Glutamatergic neuron (in vitro differentiated cells): Measurements from ENCODE around the gene HHATL. TPM values are rescaled to one million over a fixed set of nuclear protein-coding genes. Genes with fewer than 3 reads are reported as not detected.

Experiments
- DNase-seq: peaks from one replicate; pipeline ENCODE4 v3.0.0; 2022
- H3K27ac Mint-ChIP-seq: one replicate; pipeline ENCODE4 v1.8.0; 2020; ENCODE audit warnings: mild to moderate bottlenecking, mixed read lengths, inconsistent platforms; ENCODE audit not compliant: unreplicated experiment
- H3K27me3 Mint-ChIP-seq: one replicate; pipeline ENCODE4 v1.8.0; 2020; ENCODE audit warnings: mild to moderate bottlenecking, moderate library complexity, mixed read lengths, inconsistent platforms; ENCODE audit not compliant: unreplicated experiment
- H3K36me3 Mint-ChIP-seq: one replicate; pipeline ENCODE4 v1.8.0; 2020; ENCODE audit warnings: mild to moderate bottlenecking, mixed read lengths, inconsistent platforms; ENCODE audit not compliant: unreplicated experiment
- H3K4me1 Mint-ChIP-seq: one replicate; pipeline ENCODE4 v1.8.0; 2020; ENCODE audit warnings: mild to moderate bottlenecking, low read depth, mixed read lengths, inconsistent platforms; ENCODE audit not compliant: unreplicated experiment
- H3K4me3 Mint-ChIP-seq: one replicate; pipeline ENCODE4 v1.8.0; 2020; ENCODE audit warnings: mild to moderate bottlenecking, mixed read lengths, inconsistent platforms; ENCODE audit not compliant: unreplicated experiment
- H3K9me3 Mint-ChIP-seq: one replicate; pipeline ENCODE4 v1.8.0; 2020; ENCODE audit warnings: mild to moderate bottlenecking, moderate library complexity, mixed read lengths, inconsistent platforms; ENCODE audit not compliant: unreplicated experiment
- total RNA-seq: library from RNA; stranded (reverse); fragmentation: NEBNext Ultra II Directional; extraction: Animal tissue kit (Norgen Biotek cat#: 25700); gene quantifications from one replicate; pipeline ENCODE4 v1.2.1, GENCODE V29; 2021; ENCODE audit not compliant: unreplicated experiment
- TF ChIP-seq, protein P1 (sequence below): fragments of 200-600 bp; sonication (generic); IDR thresholded peaks from one replicate; pipeline ENCODE4 v1.5.0; 2021; ENCODE audit not compliant: partially characterized antibody, unreplicated experiment

Gene HHATL
- total RNA-seq, 1 donor from 2014 or later = 7.6 TPM

DNA sequence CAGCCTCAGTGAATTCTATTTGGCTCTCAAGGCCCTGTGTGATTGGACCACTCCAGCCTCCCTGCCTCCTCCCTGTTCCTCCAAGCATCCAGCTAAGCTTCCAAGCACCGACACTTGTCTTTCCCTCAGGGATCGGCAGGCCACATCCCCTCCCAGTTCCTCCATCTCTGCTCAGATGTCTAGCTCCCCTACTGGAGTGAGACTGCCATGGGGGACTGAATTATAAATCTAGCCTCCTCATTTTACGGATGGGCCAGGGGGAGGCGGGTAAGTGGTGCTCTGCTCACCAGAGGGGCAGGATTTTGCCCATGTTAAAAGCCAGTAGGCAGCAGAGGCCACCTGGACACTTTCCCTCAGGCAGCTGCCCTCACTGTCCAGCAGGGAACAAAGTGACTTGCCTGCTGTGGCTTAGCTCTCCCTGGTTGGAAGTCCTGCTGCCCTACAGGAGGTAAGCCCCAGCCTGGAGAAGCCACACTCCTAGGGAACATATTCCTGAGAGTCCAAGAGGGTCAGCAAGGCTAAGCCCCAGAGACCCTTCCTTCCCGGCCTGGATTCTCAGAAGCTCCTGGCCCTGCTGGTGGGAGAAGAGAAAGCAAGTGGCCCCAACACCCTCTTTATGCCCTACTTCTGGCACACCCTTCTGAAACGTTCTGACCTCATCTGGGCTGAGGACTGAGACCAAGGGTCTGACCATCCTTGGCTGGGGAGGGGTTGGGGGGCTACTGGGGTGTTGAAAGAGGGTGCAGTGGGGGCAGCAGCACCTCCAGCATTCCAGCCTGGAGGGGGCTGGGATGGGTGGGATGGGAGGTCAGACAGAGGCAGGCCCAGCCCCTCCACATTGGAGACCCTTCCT, 9.1 kb upstream of the HHATL start:
- no peaks in the 10 kb centered on the region for H3K36me3 Mint-ChIP-seq
- TF ChIP-seq, protein P1, sequence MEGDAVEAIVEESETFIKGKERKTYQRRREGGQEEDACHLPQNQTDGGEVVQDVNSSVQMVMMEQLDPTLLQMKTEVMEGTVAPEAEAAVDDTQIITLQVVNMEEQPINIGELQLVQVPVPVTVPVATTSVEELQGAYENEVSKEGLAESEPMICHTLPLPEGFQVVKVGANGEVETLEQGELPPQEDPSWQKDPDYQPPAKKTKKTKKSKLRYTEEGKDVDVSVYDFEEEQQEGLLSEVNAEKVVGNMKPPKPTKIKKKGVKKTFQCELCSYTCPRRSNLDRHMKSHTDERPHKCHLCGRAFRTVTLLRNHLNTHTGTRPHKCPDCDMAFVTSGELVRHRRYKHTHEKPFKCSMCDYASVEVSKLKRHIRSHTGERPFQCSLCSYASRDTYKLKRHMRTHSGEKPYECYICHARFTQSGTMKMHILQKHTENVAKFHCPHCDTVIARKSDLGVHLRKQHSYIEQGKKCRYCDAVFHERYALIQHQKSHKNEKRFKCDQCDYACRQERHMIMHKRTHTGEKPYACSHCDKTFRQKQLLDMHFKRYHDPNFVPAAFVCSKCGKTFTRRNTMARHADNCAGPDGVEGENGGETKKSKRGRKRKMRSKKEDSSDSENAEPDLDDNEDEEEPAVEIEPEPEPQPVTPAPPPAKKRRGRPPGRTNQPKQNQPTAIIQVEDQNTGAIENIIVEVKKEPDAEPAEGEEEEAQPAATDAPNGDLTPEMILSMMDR = no peak
- H3K27ac Mint-ChIP-seq = no peak overlapping the region
- H3K4me1 Mint-ChIP-seq = no peaks in the 10 kb centered on the region
- H3K9me3 Mint-ChIP-seq = peaks cover 5% of the 10 kb centered on the region
- H3K4me3 Mint-ChIP-seq = no peak overlapping the region
- no peak for DNase-seq
- H3K27me3 Mint-ChIP-seq = no peaks in the 10 kb centered on the region

DNA sequence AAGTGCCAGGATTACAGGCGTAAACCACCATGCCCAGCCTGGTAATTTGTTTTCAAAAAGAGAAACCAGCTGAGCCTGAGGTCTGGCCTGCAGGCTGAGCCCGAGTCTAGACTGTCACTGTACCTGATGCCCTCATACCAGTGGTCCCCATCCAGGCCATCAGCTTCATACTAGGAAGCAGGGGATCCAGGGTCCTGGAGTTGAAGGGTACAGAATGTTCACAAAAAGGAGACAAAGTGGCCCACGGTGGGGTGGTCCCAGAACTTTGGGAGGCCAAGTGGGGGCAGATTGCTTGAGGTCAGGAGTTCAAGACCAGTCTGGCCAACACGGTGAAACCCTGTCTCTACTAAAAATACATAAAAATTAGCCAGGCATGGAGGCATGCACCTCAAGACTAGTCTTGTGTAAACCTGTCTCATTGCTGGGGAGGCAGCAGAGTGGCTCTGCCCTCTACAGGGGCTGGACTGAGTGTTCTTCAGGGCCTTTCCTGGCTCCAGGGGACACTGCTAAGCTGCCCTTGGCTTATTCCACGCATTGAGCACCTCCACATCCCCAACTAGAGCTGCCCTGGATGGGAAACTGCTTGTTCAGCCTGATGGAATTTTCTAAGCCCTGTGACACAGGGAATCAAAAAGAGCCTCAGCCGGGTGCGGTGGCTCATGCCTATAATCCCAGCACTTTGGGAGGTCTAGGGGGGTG, 7.9 kb upstream of the HHATL start:
- H3K4me3 Mint-ChIP-seq = no peak overlapping the region
- no peaks in the 10 kb centered on the region for H3K4me1 Mint-ChIP-seq
- peaks cover 5% of the 10 kb centered on the region for H3K9me3 Mint-ChIP-seq
- no peaks in the 10 kb centered on the region for H3K36me3 Mint-ChIP-seq
- DNase-seq = no peak
- TF ChIP-seq, protein P1 = no peak
- H3K27me3 Mint-ChIP-seq = no peaks in the 10 kb centered on the region
- no peak overlapping the region for H3K27ac Mint-ChIP-seq

DNA sequence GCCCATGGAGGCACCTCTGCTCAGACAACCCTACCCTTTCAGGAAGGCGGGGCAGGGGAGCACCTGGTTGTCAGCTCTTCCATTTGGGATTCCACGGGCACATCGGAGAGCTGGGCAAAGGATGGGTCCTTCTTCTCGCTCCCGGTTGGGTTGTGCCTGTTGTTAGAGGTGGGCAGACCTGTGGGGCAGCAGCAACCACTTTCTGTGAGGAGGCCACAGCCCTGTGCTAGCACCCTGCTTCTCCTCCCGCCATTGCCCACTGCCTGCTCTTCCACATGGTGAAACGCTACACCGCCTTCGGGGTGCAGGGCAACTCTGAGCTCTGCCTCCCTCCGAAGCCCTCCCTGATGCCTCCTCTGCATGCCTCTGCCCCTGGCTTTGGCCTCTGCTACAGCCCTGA, 7.0 kb upstream of the HHATL start:
- Mint-ChIP-seq H3K27me3 (no peaks in the 10 kb centered on the region), H3K9me3 (peaks cover 6% of the 10 kb centered on the region), H3K27ac (no peak overlapping the region), H3K4me1 (no peaks in the 10 kb centered on the region), H3K36me3 (no peaks in the 10 kb centered on the region), H3K4me3 (no peak overlapping the region)
- TF ChIP-seq, protein P1 = no peak
- DNase-seq = no peak

- Mint-ChIP-seq H3K27ac (no peak overlapping the region), H3K4me1 (peaks cover 3% of the 10 kb centered on the region)
- DNase-seq = no peak
These were observed 6.1 kb upstream of the HHATL start for GRCh38 chr3:42708611-42709151.

More at GRCh38 chr3:42708611-42709151, 6.1 kb upstream of the HHATL start:
- TF ChIP-seq, protein P1 = no peak
- Mint-ChIP-seq H3K27me3 (peaks cover 3% of the 10 kb centered on the region), H3K9me3 (peaks cover 7% of the 10 kb centered on the region), H3K4me3 (no peak overlapping the region), H3K36me3 (no peaks in the 10 kb centered on the region)
